ENCODE measurements around the gene MAP4K1.

MAP4K1 gene

GRCh38 chr19:38543286-38543806, 74.4 kb downstream of the MAP4K1 start:
- DNase-seq, result no peak

DNA sequence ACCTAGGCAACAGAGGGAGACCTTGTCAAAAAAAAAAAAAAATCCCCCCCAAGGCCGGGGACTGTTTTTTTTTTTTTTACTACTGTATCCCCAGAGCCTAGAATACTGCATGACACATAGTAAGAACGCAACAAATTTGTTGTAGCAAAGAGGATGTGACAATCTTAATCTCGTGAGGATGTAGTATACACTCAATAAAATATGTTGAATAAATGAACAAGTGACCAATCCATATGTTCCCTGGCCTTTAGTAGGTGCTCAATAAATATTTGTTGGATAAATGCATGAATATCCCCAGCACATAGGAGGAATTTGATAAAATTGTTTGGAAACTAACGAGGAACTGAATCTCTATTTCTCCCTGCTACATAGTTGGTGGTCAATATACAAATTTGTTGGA, 75.7 kb downstream of the MAP4K1 start:
- DNase-seq, result no peak

- no peak for DNase-seq
Measured at GRCh38 chr19:38539751-38540150, 78.0 kb downstream of the MAP4K1 start.

GRCh38 chr19:38538793-38539528, 78.8 kb downstream of the MAP4K1 start:
- DNase-seq, result peak; percentile 71

GRCh38 chr19:38538386-38538785, 79.4 kb downstream of the MAP4K1 start:
- DNase-seq, result no peak
